HG03280 (cell line): ENCODE data around the gene ST8SIA2.
"Not testable (repeated sequence)": the region's sequence is repeated elsewhere in the genome, so short reads cannot be mapped to it uniquely, and the experiment has no call there.

Experiments
- ATAC-seq: cut with Tn5 transposase; IDR thresholded peaks from one replicate; pipeline ENCODE4 v1.9.1; 2021; ENCODE audit warnings: mild to moderate bottlenecking, moderate library complexity; ENCODE audit not compliant: unreplicated experiment

ST8SIA2 gene

GRCh38 chr15:92435145-92435544 is 41.5 kb downstream of the ST8SIA2 start:
- no peak for ATAC-seq

- ATAC-seq, result no peak
These were observed 44.8 kb downstream of the ST8SIA2 start for GRCh38 chr15:92438471-92438870.

- ATAC-seq, result no peak
These were observed 49.7 kb downstream of the ST8SIA2 start for GRCh38 chr15:92443381-92443780.

- ATAC-seq, result no peak
These were observed 51.0 kb downstream of the ST8SIA2 start for GRCh38 chr15:92444631-92445030.

- ATAC-seq, result no peak
These were observed 54.7 kb downstream of the ST8SIA2 start for GRCh38 chr15:92448370-92448769.

- no peak for ATAC-seq
These were observed 55.8 kb downstream of the ST8SIA2 start for GRCh38 chr15:92449476-92449875.

- ATAC-seq, result no peak
These were observed 57.6 kb downstream of the ST8SIA2 start for GRCh38 chr15:92451225-92451825.

GRCh38 chr15:92452143-92452542 is 58.5 kb downstream of the ST8SIA2 start:
- ATAC-seq, result no peak

- ATAC-seq, result no peak
These were observed 59.9 kb downstream of the ST8SIA2 start for GRCh38 chr15:92453607-92454006.

GRCh38 chr15:92454555-92455105 is 60.9 kb downstream of the ST8SIA2 start:
- no peak for ATAC-seq

- no peak for ATAC-seq
These were observed 61.6 kb downstream of the ST8SIA2 start for GRCh38 chr15:92455271-92455670.

GRCh38 chr15:92457471-92458041 is 63.9 kb downstream of the ST8SIA2 start:
- no peak for ATAC-seq

- ATAC-seq, result no peak
These were observed 66.3 kb downstream of the ST8SIA2 start for GRCh38 chr15:92460023-92460422.

- ATAC-seq, result no peak
These were observed 68.9 kb downstream of the ST8SIA2 start for GRCh38 chr15:92462424-92463125.

GRCh38 chr15:92463352-92463751 is 69.7 kb downstream of the ST8SIA2 start:
- ATAC-seq, result no peak

GRCh38 chr15:92463826-92464225 is 70.1 kb downstream of the ST8SIA2 start:
- ATAC-seq, result no peak

- ATAC-seq, result no peak
These were observed 73.2 kb downstream of the ST8SIA2 start for GRCh38 chr15:92466834-92467233.

- no peak for ATAC-seq
These were observed 73.6 kb downstream of the ST8SIA2 start for GRCh38 chr15:92467245-92467644.

GRCh38 chr15:92468991-92469390 is 75.3 kb downstream of the ST8SIA2 start:
- ATAC-seq, result no peak

GRCh38 chr15:92471288-92471687 is 77.6 kb downstream of the ST8SIA2 start:
- no peak for ATAC-seq

GRCh38 chr15:92473756-92474155 is 80.1 kb downstream of the ST8SIA2 start:
- no peak for ATAC-seq

- not testable (repeated sequence) for ATAC-seq
These were observed 86.0 kb downstream of the ST8SIA2 start for GRCh38 chr15:92479730-92480129.
